RWPE2 (cell line): ENCODE measurements around the gene TRMU.
A peak's percentile ranks its signal among the peaks of the same experiment; 100 is the strongest.

Experiments used
- ATAC-seq: fragments of 200-7000 bp; cut with Tn5 transposase; 3 replicates; pipeline ENCODE4 v1.9.1; 2021; ENCODE audit warnings: low read depth
- DNase-seq: peaks from one replicate; pipeline ENCODE4 v3.0.0-alpha.2; 2020; ENCODE audit warnings: low spot score
- H3K27ac ChIP-seq: fragments of 450-650 bp; 2 replicates; pipeline ENCODE4 v1.5.1; 2017; ENCODE audit warnings: mild to moderate bottlenecking; ENCODE audit not compliant: poor library complexity, severe bottlenecking
- H3K27me3 ChIP-seq: fragments of 250-450 bp; sonication (Bioruptor Pico); 2 replicates; pipeline ENCODE4 v1.5.1; 2021; ENCODE audit warnings: mild to moderate bottlenecking, moderate library complexity; ENCODE audit not compliant: insufficient read depth, poor library complexity, severe bottlenecking
- H3K36me3 ChIP-seq: fragments of 250-450 bp; sonication (Bioruptor Pico); 2 replicates; pipeline ENCODE4 v1.5.1; 2020; ENCODE audit warnings: low read depth, mild to moderate bottlenecking, moderate library complexity
- H3K4me1 ChIP-seq: fragments of 250-450 bp; sonication (Bioruptor Pico); 2 replicates; pipeline ENCODE4 v1.5.1; 2021; ENCODE audit warnings: mild to moderate bottlenecking, moderate library complexity; ENCODE audit not compliant: insufficient read depth, poor library complexity, severe bottlenecking
- H3K4me3 ChIP-seq: fragments of 250-450 bp; sonication (Bioruptor Pico); 2 replicates; pipeline ENCODE4 v1.5.1; 2021; ENCODE audit warnings: mild to moderate bottlenecking, moderate library complexity; ENCODE audit not compliant: severe bottlenecking
- H3K9me3 ChIP-seq: fragments of 250-450 bp; sonication (Bioruptor Pico); 2 replicates; pipeline ENCODE4 v1.5.1; 2021; ENCODE audit warnings: mild to moderate bottlenecking, moderate library complexity; ENCODE audit not compliant: severe bottlenecking
- TF ChIP-seq, protein P1 (sequence below): fragments of 450-650 bp; IDR thresholded peaks from one replicate; pipeline ENCODE4 v1.5.1; 2017; ENCODE audit warnings: mild to moderate bottlenecking, moderate library complexity; ENCODE audit not compliant: poor library complexity, severe bottlenecking

Gene TRMU, protein sequence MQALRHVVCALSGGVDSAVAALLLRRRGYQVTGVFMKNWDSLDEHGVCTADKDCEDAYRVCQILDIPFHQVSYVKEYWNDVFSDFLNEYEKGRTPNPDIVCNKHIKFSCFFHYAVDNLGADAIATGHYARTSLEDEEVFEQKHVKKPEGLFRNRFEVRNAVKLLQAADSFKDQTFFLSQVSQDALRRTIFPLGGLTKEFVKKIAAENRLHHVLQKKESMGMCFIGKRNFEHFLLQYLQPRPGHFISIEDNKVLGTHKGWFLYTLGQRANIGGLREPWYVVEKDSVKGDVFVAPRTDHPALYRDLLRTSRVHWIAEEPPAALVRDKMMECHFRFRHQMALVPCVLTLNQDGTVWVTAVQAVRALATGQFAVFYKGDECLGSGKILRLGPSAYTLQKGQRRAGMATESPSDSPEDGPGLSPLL

GRCh38 chr22:46335201-46336118 lies at the start of gene TRMU:
TRMU (plus strand) TSS chr22:46335714; CDS start chr22:46335765, 51 bp downstream.
- TF ChIP-seq, protein P1, sequence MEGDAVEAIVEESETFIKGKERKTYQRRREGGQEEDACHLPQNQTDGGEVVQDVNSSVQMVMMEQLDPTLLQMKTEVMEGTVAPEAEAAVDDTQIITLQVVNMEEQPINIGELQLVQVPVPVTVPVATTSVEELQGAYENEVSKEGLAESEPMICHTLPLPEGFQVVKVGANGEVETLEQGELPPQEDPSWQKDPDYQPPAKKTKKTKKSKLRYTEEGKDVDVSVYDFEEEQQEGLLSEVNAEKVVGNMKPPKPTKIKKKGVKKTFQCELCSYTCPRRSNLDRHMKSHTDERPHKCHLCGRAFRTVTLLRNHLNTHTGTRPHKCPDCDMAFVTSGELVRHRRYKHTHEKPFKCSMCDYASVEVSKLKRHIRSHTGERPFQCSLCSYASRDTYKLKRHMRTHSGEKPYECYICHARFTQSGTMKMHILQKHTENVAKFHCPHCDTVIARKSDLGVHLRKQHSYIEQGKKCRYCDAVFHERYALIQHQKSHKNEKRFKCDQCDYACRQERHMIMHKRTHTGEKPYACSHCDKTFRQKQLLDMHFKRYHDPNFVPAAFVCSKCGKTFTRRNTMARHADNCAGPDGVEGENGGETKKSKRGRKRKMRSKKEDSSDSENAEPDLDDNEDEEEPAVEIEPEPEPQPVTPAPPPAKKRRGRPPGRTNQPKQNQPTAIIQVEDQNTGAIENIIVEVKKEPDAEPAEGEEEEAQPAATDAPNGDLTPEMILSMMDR, result no peak
- Histone ChIP-seq H3K9me3 (no peaks in the 10 kb centered on the region), H3K27me3 (no peaks in the 10 kb centered on the region), H3K36me3 (peaks cover 36% of the 10 kb centered on the region), H3K4me1 (peaks cover 3% of the 10 kb centered on the region), H3K4me3 (peak within 1 kb of the TSS; percentile 97), H3K27ac (peak within 1 kb of the TSS; percentile 54)
- DNase-seq (no peak), ATAC-seq (peak; percentile 93)

DNA sequence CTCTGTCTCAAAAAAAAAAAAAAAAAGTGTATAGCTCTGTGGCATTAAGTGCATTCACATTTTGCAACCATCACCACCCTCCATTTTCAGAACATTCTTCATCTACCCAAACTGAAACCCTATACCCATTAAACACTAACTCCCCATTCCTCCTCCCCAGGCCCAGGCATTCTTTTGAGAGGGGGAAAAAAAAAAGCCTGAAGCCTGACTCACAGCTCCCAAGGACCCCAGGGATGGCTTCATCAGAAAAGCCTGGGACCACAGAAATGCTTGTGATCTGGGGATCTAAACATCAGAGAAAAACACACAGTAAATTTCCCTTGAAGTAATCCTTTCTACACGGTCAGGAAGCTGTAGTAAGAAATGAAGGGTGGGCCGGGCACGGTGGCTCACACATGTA lies 49.5 kb upstream of the TRMU start:
- TF ChIP-seq, protein P1, result no peak
- no peak overlapping the region for H3K4me3 ChIP-seq
- H3K27me3 ChIP-seq, result no peaks in the 10 kb centered on the region
- DNase-seq, result no peak
- H3K9me3 ChIP-seq, result no peaks in the 10 kb centered on the region
- no peaks in the 10 kb centered on the region for H3K4me1 ChIP-seq
- no peak for ATAC-seq
- H3K27ac ChIP-seq, result no peak overlapping the region
- H3K36me3 ChIP-seq, result peaks cover 14% of the 10 kb centered on the region

DNA sequence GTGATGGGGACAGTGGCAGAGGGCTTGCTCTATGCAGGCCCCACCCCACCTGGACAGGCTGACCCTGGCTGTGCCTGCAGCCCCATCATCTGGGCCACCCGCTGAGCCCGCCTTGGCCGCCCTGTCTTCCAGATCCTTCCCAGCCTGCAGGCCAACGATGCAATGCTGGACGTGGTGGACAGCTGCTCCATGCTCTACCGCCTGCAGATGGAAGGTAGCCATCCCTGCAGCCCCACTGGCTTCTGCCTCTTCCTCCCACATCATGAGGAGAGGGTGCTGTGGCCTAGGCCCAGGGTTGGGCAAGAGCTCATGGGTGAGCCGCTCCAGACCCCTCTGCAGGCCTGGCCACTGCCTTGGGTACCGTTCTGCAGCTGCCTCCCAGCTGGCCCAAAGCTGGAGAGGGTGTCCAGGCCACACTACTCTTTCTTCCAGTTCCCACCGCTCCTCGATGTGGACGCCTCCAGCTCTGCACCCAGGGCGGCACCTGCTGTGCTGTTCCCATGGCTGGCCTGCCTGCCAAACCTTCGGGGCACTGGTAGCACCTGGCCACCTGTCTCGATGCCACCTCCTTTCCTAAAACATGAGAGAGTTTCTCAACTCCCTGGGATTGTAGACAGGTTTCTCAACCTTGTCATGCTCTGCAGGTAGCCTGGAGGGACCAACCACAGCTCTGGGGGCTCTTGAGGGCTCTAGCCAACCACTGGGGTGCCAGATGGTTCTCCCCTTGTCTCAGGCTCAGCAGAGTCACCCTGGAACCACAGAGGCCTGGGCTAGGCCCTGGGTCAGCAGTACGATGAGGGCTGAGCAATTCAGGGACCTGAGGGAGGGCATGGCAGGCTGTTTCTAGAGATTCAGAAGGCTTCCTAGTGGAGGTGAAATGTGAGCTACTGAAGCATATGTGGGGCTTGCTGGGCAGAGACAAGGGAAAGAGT lies 48.3 kb upstream of the TRMU start:
- no peaks in the 10 kb centered on the region for H3K27me3 ChIP-seq
- ATAC-seq (no peak), DNase-seq (no peak)
- no peaks in the 10 kb centered on the region for H3K4me1 ChIP-seq
- TF ChIP-seq, protein P1, result no peak
- H3K4me3 ChIP-seq, result no peak overlapping the region
- H3K9me3 ChIP-seq, result no peaks in the 10 kb centered on the region
- H3K36me3 ChIP-seq, result peaks cover 16% of the 10 kb centered on the region
- no peak overlapping the region for H3K27ac ChIP-seq

DNA sequence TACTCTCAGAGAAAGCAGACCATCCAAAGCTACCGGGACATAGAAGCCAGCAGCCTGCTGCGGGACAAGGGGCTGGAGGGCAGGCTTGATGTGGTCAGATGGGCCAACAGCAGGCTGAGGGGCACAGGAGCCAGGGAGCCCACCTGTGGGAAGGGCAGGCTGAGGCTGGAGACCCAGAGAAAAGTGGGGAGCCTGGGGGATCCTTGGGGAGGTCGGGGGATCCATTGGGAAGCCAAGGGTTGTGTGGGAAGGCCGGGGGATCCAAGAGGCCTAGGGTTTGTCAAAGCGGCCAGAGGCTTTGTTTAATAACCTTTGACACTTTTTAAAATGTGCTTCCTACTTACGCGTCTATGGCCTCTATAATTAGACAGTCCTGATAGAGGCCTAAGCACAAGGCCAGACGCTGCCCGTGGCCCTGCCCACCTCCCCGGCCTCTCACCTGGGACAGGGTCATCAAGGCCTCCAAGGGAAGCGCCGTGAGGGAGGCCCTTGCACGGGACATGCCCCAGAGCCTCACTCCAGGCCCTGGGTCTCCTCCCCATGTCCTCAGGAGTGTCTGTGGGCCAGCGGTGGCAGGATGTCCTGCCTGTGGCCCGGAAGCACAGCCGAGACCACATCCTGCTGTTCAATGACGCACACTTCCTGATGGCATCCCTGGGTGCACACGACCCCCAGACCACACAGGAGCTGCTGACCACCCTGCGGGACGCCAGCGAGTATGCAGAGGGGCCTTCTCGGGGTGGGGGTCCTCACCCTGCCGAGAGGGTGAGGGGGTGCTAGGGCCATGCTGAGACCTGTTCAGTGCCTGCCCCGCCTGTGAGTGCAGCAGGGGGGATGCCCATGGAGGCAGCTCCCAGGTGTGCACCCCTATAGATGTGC lies 47.4 kb upstream of the TRMU start:
- H3K27ac ChIP-seq, result no peak overlapping the region
- H3K27me3 ChIP-seq, result no peaks in the 10 kb centered on the region
- DNase-seq, result no peak
- TF ChIP-seq, protein P1, result no peak
- peaks cover 18% of the 10 kb centered on the region for H3K36me3 ChIP-seq
- H3K4me3 ChIP-seq, result no peak overlapping the region
- no peaks in the 10 kb centered on the region for H3K4me1 ChIP-seq
- no peaks in the 10 kb centered on the region for H3K9me3 ChIP-seq
- no peak for ATAC-seq
